ENCODE results near the gene CD36. TPM values are rescaled to one million over a fixed set of nuclear protein-coding genes. Genes with fewer than 3 reads are reported as not detected.

Gene CD36
- total RNA-seq, 1 donor from 2014 or later, result 1.7 TPM

DNA sequence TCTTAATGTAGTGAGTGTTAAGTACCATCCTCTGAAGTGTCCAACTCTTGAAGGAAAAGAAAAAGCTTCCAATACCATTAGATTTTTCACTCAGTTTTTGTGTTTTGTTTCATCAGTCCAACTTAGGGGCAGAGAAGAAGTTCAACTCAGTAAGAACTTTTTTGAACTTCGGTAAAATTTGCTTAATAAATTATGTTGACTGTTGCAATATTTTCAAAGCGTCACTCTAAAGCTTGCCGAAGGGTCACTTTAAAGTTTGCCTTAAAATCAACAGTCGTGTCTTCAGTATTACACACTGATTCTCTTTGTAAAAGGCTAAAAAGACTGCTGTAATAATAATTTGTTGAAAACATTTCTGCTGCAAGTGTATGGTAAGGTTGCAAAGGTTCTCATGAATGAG, 17.6 kb downstream of the CD36 start:
- no peaks in the 10 kb centered on the region for H3K9me3 Mint-ChIP-seq (ENCODE audit: unreplicated experiment)
- peaks cover 1% of the 10 kb centered on the region for H3K4me1 Mint-ChIP-seq (ENCODE audit: low read depth, unreplicated experiment)
- no peak for FAIRE-seq
- Histone ChIP-seq H3K4me3 (ENCODE audit: insufficient read depth, low read depth, low read length) (no peak overlapping the region), H3K27me3 (ENCODE audit: insufficient read depth, low read length) (no peaks in the 10 kb centered on the region), H4K20me1 (ENCODE audit: insufficient read depth, low read length) (no peaks in the 10 kb centered on the region), H3K36me3 (ENCODE audit: insufficient read depth, low read length) (no peaks in the 10 kb centered on the region), H3K4me1 (ENCODE audit: insufficient read depth, low read length) (no peaks in the 10 kb centered on the region), H3K4me2 (ENCODE audit: low read length) (no peak overlapping the region), H3K79me2 (ENCODE audit: insufficient read depth, low read length) (no peaks in the 10 kb centered on the region), H3K9ac (ENCODE audit: low read length) (no peak overlapping the region), H2AFZ (ENCODE audit: low read depth, low read length) (no peak overlapping the region), H3K9me3 (ENCODE audit: insufficient read depth, low read depth, low read length) (no peaks in the 10 kb centered on the region), H3K27ac (ENCODE audit: low read depth, low read length) (no peak overlapping the region)
- TF ChIP-seq CTCF (IDR thresholded peaks at IDR 0.05; ENCODE audit: insufficient read depth, low read depth, low read length), result no peak
- TF ChIP-seq EZH2 (IDR thresholded peaks at IDR 0.05; ENCODE audit: insufficient read depth, low read length), result no peak
- no peak for DNase-seq (ENCODE audit: low read depth)
- H3K36me3 Mint-ChIP-seq (ENCODE audit: low read depth, unreplicated experiment), result no peaks in the 10 kb centered on the region
- H3K4me3 Mint-ChIP-seq (ENCODE audit: unreplicated experiment), result no peak overlapping the region
- no peaks in the 10 kb centered on the region for H3K27me3 Mint-ChIP-seq (ENCODE audit: low read depth, unreplicated experiment)
- H3K27ac Mint-ChIP-seq (ENCODE audit: unreplicated experiment), result no peak overlapping the region

GRCh38 chr7:80659120-80660055, 20.9 kb downstream of the CD36 start:
- Histone ChIP-seq H4K20me1 (ENCODE audit: insufficient read depth, low read length) (no peaks in the 10 kb centered on the region), H2AFZ (ENCODE audit: low read depth, low read length) (no peak overlapping the region), H3K4me1 (ENCODE audit: insufficient read depth, low read length) (no peaks in the 10 kb centered on the region), H3K27me3 (ENCODE audit: insufficient read depth, low read length) (no peaks in the 10 kb centered on the region), H3K9me3 (ENCODE audit: insufficient read depth, low read depth, low read length) (no peaks in the 10 kb centered on the region), H3K4me2 (ENCODE audit: low read length) (no peak overlapping the region), H3K27ac (ENCODE audit: low read depth, low read length) (no peak overlapping the region), H3K4me3 (ENCODE audit: insufficient read depth, low read depth, low read length) (no peak overlapping the region), H3K79me2 (ENCODE audit: insufficient read depth, low read length) (no peaks in the 10 kb centered on the region), H3K9ac (ENCODE audit: low read length) (no peak overlapping the region), H3K36me3 (ENCODE audit: insufficient read depth, low read length) (no peaks in the 10 kb centered on the region)
- no peaks in the 10 kb centered on the region for H3K36me3 Mint-ChIP-seq (ENCODE audit: low read depth, unreplicated experiment)
- H3K27ac Mint-ChIP-seq (ENCODE audit: unreplicated experiment), result peak overlapping the region; percentile 24
- TF ChIP-seq EZH2 (IDR thresholded peaks at IDR 0.05; ENCODE audit: insufficient read depth, low read length), result no peak
- peak; percentile 62 for TF ChIP-seq CTCF (IDR thresholded peaks at IDR 0.05; ENCODE audit: insufficient read depth, low read depth, low read length)
- no peak overlapping the region for H3K4me3 Mint-ChIP-seq (ENCODE audit: unreplicated experiment)
- no peaks in the 10 kb centered on the region for H3K27me3 Mint-ChIP-seq (ENCODE audit: low read depth, unreplicated experiment)
- H3K4me1 Mint-ChIP-seq (ENCODE audit: low read depth, unreplicated experiment), result peaks cover 1% of the 10 kb centered on the region
- no peaks in the 10 kb centered on the region for H3K9me3 Mint-ChIP-seq (ENCODE audit: unreplicated experiment)
- DNase-seq (ENCODE audit: low read depth) (peak; percentile 24), FAIRE-seq (peak; percentile 88)

DNA sequence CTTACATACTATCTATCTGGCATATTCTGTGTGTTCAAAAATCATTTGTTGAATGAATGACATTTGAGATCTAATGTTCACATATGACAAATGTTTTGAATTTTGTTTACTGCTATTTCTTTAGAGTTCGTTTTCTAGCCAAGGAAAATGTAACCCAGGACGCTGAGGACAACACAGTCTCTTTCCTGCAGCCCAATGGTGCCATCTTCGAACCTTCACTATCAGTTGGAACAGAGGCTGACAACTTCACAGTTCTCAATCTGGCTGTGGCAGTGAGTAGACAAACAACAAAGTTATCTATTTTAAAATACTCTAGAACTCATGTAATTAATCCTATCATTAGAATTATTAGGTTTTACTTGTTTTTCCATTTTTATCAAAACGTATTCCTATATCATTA, 22.5 kb downstream of the CD36 start:
- Histone ChIP-seq H3K4me2 (ENCODE audit: low read length) (no peak overlapping the region), H3K4me1 (ENCODE audit: insufficient read depth, low read length) (no peaks in the 10 kb centered on the region)
- no peak for FAIRE-seq

More for the DNA sequence above, 22.5 kb downstream of the CD36 start:
- Mint-ChIP-seq H3K27ac (ENCODE audit: unreplicated experiment) (no peak overlapping the region), H3K36me3 (ENCODE audit: low read depth, unreplicated experiment) (no peaks in the 10 kb centered on the region), H3K27me3 (ENCODE audit: low read depth, unreplicated experiment) (no peaks in the 10 kb centered on the region), H3K4me1 (ENCODE audit: low read depth, unreplicated experiment) (peaks cover 1% of the 10 kb centered on the region), H3K9me3 (ENCODE audit: unreplicated experiment) (no peaks in the 10 kb centered on the region), H3K4me3 (ENCODE audit: unreplicated experiment) (no peak overlapping the region)
- TF ChIP-seq EZH2 (IDR thresholded peaks at IDR 0.05; ENCODE audit: insufficient read depth, low read length) (no peak), CTCF (IDR thresholded peaks at IDR 0.05; ENCODE audit: insufficient read depth, low read depth, low read length) (no peak)
- no peaks in the 10 kb centered on the region for H4K20me1 ChIP-seq (ENCODE audit: insufficient read depth, low read length)
- H3K27me3 ChIP-seq (ENCODE audit: insufficient read depth, low read length), result no peaks in the 10 kb centered on the region
- no peak overlapping the region for H3K9ac ChIP-seq (ENCODE audit: low read length)
- H3K36me3 ChIP-seq (ENCODE audit: insufficient read depth, low read length), result no peaks in the 10 kb centered on the region
- H2AFZ ChIP-seq (ENCODE audit: low read depth, low read length), result no peak overlapping the region
- no peak overlapping the region for H3K27ac ChIP-seq (ENCODE audit: low read depth, low read length)
- no peaks in the 10 kb centered on the region for H3K79me2 ChIP-seq (ENCODE audit: insufficient read depth, low read length)
- no peaks in the 10 kb centered on the region for H3K9me3 ChIP-seq (ENCODE audit: insufficient read depth, low read depth, low read length)
- no peak overlapping the region for H3K4me3 ChIP-seq (ENCODE audit: insufficient read depth, low read depth, low read length)
- no peak for DNase-seq (ENCODE audit: low read depth)

Data from astrocyte (in vitro differentiated cells and primary cell).